ENCODE data around the gene SPAG6.

SPAG6 gene

GRCh38 chr10:22464966-22465629, 119.8 kb downstream of the SPAG6 start:
- no peak for DNase-seq

GRCh38 chr10:22466763-22467334, 121.6 kb downstream of the SPAG6 start:
- DNase-seq = no peak

All from AML-193 (cell line).